H4 (cell line): ENCODE results near the gene ZNF358. TPM values are rescaled to one million over a fixed set of nuclear protein-coding genes. Genes with fewer than 3 reads are reported as not detected.

Experiments used
- DNase-seq: peaks from one replicate; pipeline ENCODE4 v3.0.0-alpha.2; 2015; ENCODE audit warnings: low spot score
- total RNA-seq: library from RNA; depleted of rRNA; stranded (reverse); fragments of >200 nt; shearing (Covaris generic); gene quantifications from 2 replicates; pipeline ENCODE4 v1.2.3, GENCODE V29; 2014; rRNA removed

Gene ZNF358
- total RNA-seq, result 31.9 and 37.5 TPM in 2 replicates

DNA sequence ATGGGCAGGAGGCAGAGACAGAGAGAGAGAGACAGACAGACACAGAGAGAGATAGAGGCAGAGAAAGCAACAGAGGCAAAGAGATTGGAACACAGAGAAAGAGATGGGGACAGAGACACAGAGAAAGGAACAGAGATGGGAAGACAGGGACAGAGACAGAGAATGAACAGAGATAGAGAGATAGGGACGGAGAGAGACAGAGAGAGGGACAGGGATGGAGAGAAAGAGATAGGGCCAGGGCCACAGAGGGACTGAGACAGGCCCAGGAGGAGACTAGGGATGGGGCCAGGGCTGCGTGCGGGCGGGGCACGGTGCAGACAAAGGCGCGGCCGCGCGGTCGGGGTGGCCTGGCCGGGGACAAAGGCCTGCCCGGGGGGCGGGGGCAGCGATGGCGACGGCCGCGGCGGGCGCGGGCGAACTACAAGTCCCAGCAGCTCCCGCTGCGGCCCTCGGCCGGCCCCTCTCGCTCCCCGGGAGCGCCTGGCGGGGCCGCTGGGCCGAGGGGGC, at the start of gene ZNF358:
Gene ZNF358, plus strand, starts transcription at position 459 of the 507 bp plus-strand sequence. CDS start 3,140 bp downstream, outside the sequence.
- DNase-seq, result peak; percentile 61

- no peak for DNase-seq
Measured at GRCh38 chr19:7467009-7467989, 48.6 kb upstream of the ZNF358 start.

DNA sequence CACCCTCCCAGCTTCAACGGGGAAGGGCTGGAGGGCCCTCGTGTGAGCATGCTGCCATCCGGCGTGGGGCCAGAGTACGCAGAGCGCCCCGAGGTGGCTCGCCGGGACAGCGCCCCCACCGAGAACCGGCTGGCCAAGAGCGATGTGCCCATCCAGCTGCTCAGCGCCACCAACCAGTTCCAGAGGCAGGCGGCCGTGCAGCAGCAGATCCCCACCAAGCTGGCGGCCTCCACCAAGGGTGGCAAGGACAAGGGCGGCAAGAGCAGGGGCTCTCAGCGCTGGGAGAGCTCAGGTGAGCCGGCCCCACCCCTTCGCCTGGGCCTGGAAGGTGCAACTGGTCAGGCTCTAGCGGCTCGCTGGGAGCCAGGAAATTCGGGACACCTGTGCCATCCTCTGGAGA, 47.1 kb upstream of the ZNF358 start:
- no peak for DNase-seq

DNA sequence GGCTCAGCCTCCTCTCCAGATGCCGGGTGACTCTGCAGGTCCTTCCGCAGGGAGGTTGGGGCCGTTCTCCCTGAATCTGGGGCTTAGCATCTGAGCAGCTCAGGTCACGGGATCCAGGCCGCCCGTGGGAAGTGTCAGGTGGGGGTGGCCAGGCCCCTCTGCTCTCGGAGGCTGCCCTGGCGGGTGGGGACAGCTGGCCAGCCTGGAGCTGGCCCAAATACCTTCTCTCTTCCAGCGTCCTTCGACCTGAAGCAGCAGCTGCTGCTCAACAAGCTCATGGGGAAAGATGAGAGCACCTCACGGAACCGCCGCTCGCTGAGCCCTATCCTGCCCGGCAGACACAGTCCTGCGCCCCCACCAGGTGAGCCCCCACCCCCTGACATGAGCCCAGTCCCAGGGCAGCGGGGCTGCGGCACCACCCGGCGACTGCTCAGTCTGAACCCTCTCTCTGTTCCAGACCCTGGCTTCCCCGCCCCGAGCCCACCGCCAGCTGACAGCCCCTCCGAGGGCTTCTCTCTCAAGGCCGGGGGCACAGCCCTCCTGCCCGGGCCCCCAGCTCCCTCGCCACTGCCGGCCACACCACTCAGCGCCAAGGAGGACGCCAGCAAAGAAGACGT, 46.1 kb upstream of the ZNF358 start:
- no peak for DNase-seq

GRCh38 chr19:7470540-7471305, 45.2 kb upstream of the ZNF358 start:
- no peak for DNase-seq

GRCh38 chr19:7471696-7472615, 43.9 kb upstream of the ZNF358 start:
- DNase-seq, result no peak

GRCh38 chr19:7475665-7476064, 40.2 kb upstream of the ZNF358 start:
- no peak for DNase-seq

DNA sequence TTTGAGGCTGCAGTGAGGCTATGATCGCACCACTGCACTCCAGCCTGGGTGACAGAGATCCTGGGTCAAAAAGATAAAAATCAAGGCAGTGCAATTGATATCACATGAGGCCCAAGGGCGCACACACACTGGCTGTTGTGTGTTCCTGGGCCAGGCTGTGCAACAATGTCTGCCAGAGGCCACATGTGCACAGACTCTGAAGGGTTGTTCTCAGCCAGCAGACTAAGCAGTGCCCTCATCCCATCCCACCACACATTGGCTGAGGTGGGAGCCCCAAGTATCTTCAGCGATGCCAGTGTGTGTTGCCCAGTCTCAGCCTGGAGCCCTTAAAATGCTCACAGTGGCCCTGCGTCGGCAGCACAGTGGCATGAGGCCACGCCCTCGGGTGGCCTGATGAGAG, 39.7 kb upstream of the ZNF358 start:
- DNase-seq, result no peak

DNA sequence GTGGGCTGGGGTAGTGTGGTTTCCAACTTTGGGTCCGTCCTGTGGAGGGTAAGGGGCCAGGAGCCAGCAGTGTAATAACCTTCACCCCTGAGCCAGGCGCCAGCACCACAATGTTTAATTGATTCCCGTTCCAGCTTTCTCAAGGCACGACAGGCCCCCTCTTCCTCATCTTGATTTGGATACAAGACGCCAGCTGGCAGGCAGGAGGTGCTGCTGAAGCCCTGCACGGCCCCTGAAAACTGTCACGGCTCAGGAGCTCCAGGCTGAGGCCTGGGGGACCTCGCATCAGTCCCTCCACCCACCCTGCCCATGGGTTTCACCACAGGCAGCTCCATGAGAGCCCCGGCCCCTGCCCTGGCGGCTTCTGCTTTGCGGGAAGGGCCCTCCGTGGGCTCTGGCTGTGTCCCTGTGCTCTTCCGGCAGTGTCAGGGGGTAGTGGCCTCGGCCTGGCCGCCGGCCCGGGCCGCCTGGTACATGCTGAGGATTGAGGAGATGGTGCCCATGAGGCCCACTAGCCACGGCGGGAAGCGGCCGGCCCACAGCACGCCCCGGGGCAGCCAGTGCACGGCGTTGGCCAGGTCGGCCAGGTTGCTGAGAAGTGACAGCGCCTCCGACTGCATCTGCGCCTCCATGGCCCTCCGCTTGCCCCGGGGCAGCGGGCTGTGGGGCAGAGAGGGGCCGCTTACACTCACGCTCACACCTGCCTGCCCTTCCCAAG, 39.0 kb upstream of the ZNF358 start:
- no peak for DNase-seq

GRCh38 chr19:7477758-7478157, 38.1 kb upstream of the ZNF358 start:
- DNase-seq, result no peak

DNA sequence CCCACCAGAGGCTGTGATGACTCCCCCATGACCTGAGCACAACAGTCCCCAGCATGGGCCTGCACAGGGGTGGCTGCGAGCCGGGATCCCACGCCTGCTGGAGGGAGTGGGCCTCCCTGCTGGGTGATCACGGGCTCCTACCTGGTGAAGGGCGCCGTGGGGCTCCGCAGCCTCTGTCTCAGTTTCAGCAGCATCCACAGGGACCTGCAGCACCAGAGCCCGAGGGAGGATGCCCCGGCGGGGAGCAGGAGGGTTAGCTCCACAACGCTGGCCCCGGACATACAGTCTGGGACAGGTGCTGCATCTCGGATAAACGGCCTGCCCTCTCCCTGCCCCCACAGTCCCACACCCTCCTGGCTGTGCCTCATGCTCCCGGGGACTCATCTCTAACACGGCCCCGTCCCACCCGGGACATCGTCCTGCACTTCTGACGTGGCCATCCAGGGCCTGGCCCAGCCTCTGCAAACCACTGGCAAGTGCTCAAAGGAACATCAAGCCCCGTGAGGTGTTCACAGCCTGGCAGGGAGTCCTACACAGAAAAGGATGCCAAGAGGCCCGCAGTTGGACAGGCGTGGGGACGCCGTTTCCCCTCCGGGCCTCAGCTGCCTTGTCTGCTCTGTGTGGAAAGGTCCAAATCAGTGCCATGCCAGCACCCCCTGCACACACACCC, 37.6 kb upstream of the ZNF358 start:
- no peak for DNase-seq

DNA sequence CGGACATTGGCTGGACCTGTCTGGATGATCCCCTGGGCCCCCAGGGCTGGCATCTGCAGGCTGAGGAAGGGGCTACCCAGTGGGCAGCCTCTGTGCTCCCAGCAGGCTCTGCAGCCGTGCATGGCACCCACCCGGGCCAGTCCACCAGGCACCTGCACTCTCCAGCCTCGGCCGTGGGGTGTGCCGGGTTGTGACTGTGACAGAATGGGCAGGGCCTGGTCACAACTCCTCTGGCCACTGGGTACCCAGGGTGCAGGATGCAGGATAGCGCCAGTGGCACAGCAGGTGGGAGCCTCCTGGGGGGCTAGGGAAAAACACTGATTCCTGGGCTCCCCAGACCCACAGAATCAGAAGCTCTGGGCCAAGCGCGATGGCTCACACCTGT, 37.1 kb upstream of the ZNF358 start:
- no peak for DNase-seq

- no peak for DNase-seq
Measured at GRCh38 chr19:7480222-7480969, 35.5 kb upstream of the ZNF358 start.

DNA sequence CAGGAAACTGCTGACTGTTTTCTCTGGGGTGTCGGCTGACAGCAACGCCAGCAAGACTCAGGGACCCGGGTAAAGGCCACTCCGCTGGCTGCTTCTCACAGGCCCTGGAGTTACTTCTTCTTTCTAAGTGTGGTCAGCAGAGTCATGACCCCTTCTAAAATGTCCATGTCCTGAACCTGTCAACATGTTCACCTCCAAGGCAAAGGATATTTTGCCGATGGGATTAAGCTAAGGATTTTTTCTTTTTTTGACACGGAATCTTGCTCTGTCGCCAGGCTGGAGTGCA, 35.0 kb upstream of the ZNF358 start:
- DNase-seq, result no peak

GRCh38 chr19:7482584-7483439, 33.1 kb upstream of the ZNF358 start:
- DNase-seq, result no peak

GRCh38 chr19:7483720-7484201, 32.1 kb upstream of the ZNF358 start:
- no peak for DNase-seq

DNA sequence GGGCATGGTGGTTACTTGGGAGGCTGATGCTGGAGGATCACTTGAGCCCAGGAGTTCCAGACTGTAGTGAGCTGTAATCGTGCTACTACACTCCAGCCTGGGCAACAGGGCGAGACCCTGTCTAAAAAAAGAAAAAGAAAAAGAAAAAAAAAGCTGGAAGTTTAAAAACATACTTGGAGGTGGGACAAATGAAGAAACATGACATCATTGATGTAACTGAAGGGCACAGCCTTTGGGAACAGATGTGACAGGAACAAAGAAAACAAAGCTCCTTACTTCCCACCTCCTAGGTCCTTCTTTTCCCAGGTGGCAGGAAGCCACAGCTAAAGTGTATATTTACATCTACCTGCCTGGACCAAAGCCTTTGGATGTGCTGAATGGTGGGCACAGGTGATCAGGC, 29.0 kb upstream of the ZNF358 start:
- DNase-seq, result no peak

GRCh38 chr19:7488736-7489353, 27.1 kb upstream of the ZNF358 start, which contains the start of gene PEX11G:
Gene PEX11G (minus strand): TSS chr19:7489035. CDS start chr19:7489010, 25 bp downstream.
- peak; percentile 63 for DNase-seq
